Thyroid gland (tissue), 4 donors: ENCODE results near the gene HELZ.

Experiments
- CTCF ChIP-seq, 6 experiments: fragments of 200-600 bp in 3 of 6; fragments of 450-650 bp in 3 of 6; sonication (generic) in 3 of 6; IDR thresholded peaks; one replicate each; pipeline ENCODE4 v1.5.1; 2016 to 2019; ENCODE audit warnings: antibody characterized with exemption in 6 of 6, mild to moderate bottlenecking in 2 of 6, inconsistent platforms in 1 of 6, moderate library complexity in 1 of 6
- POLR2A ChIP-seq, 2 donors: fragments of 450-650 bp; IDR thresholded peaks; one replicate each; pipeline ENCODE4 v1.6.1; 2017; ENCODE audit warnings: antibody characterized with exemption in 2 of 2, mild to moderate bottlenecking in 2 of 2, moderate library complexity in 1 of 2

- TF ChIP-seq CTCF (IDR thresholded peaks at IDR 0.05) (no peak), POLR2A (IDR thresholded peaks at IDR 0.05) (no peak)
Observed at GRCh38 chr17:67110619-67111018, 134.4 kb downstream of the HELZ start.
